Thyroid gland (tissue), 4 donors: Measurements from ENCODE around the gene PLSCR1. TPM values are rescaled to one million over a fixed set of nuclear protein-coding genes. Genes with fewer than 3 reads are reported as not detected.

Experiments
- DNase-seq, 2 donors: peaks; one replicate each; pipeline ENCODE4 v3.0.0-alpha.2; 2019
- H3K27ac ChIP-seq, 3 donors: fragments of 200-600 bp; sonication (generic); 1 replicate in 2 of 3; 2 replicates in 1 of 3; pipeline ENCODE4 v1.5.1; 2016 to 2019; ENCODE audit warnings: mild to moderate bottlenecking in 1 of 3, moderate library complexity in 1 of 3
- H3K27me3 ChIP-seq: fragments of 200-600 bp; sonication (generic); one replicate; pipeline ENCODE4 v1.5.1; 2019
- H3K36me3 ChIP-seq, 2 donors: fragments of 200-600 bp; sonication (generic); one replicate each; pipeline ENCODE4 v1.5.1; 2016 to 2019
- H3K4me1 ChIP-seq, 2 donors: fragments of 200-600 bp; sonication (generic); one replicate each; pipeline ENCODE4 v1.5.1; 2017 to 2019
- H3K4me3 ChIP-seq, 3 donors: fragments of 200-600 bp; sonication (generic); replicated peaks in 1 of 3; 1 replicate in 2 of 3; 2 replicates in 1 of 3; pipeline ENCODE4 v1.5.1; 2016; ENCODE audit warnings: mild to moderate bottlenecking in 1 of 3
- H3K9me3 ChIP-seq: fragments of 200-600 bp; sonication (generic); one replicate; pipeline ENCODE4 v1.5.1; 2017
- POLR2A ChIP-seq, 2 donors: fragments of 450-650 bp; IDR thresholded peaks; one replicate each; pipeline ENCODE4 v1.6.1; 2017; ENCODE audit warnings: antibody characterized with exemption in 2 of 2, mild to moderate bottlenecking in 2 of 2, moderate library complexity in 1 of 2
- WGBS, 2 donors: methylation state at CpG; one replicate each; pipeline ENCODE4 v1.1.5; 2017; 5-methylcytosine and 5-hydroxymethylcytosine counted together
- intact Hi-C: fragments of 100-400 bp; cut with DNase I; formaldehyde crosslinking; loops from one replicate; pipeline ENCODE4 v1.15.1; 2023
- total RNA-seq, 4 donors: library from RNA; depleted of rRNA; stranded (reverse); fragments of >200 nt; gene quantifications; one replicate each; pipeline ENCODE4 v1.2.3, GENCODE V29; 2016
- TF ChIP-seq, protein P1 (sequence below), 6 experiments: fragments of 200-600 bp in 3 of 6; fragments of 450-650 bp in 3 of 6; sonication (generic) in 3 of 6; IDR thresholded peaks; one replicate each; pipeline ENCODE4 v1.5.1; 2016 to 2019; ENCODE audit warnings: antibody characterized with exemption in 6 of 6, mild to moderate bottlenecking in 2 of 6, inconsistent platforms in 1 of 6, moderate library complexity in 1 of 6

Gene PLSCR1
- total RNA-seq, 4 donors from 2014 or later = 57.6 to 103 (median 77.3) TPM

- H3K27me3 ChIP-seq = no peaks in the 10 kb centered on the region
- intact Hi-C loops = no loop called here
- H3K4me1 ChIP-seq = no peaks in the 10 kb centered on the region
- TF ChIP-seq POLR2A (IDR thresholded peaks at IDR 0.05) = no peak
- TF ChIP-seq, protein P1, sequence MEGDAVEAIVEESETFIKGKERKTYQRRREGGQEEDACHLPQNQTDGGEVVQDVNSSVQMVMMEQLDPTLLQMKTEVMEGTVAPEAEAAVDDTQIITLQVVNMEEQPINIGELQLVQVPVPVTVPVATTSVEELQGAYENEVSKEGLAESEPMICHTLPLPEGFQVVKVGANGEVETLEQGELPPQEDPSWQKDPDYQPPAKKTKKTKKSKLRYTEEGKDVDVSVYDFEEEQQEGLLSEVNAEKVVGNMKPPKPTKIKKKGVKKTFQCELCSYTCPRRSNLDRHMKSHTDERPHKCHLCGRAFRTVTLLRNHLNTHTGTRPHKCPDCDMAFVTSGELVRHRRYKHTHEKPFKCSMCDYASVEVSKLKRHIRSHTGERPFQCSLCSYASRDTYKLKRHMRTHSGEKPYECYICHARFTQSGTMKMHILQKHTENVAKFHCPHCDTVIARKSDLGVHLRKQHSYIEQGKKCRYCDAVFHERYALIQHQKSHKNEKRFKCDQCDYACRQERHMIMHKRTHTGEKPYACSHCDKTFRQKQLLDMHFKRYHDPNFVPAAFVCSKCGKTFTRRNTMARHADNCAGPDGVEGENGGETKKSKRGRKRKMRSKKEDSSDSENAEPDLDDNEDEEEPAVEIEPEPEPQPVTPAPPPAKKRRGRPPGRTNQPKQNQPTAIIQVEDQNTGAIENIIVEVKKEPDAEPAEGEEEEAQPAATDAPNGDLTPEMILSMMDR (IDR thresholded peaks at IDR 0.05) = no peak
- H3K4me3 ChIP-seq = no peak overlapping the region
- H3K9me3 ChIP-seq = no peaks in the 10 kb centered on the region
- no peaks in the 10 kb centered on the region for H3K36me3 ChIP-seq
- WGBS, 2 donors = 90 to 94% methylated on average over 5 of the region's 5 CpGs
- no peak for DNase-seq
- H3K27ac ChIP-seq = no peak overlapping the region
Measured at GRCh38 chr3:146550743-146551510, 6.5 kb upstream of the PLSCR1 start.

- intact Hi-C loops = no loop called here
- H3K36me3 ChIP-seq = no peaks in the 10 kb centered on the region
- no peak overlapping the region for H3K27ac ChIP-seq
- no peak overlapping the region for H3K4me3 ChIP-seq
- DNase-seq = no peak
- H3K9me3 ChIP-seq = no peaks in the 10 kb centered on the region
- no peak for TF ChIP-seq POLR2A (IDR thresholded peaks at IDR 0.05)
- TF ChIP-seq, protein P1 (IDR thresholded peaks at IDR 0.05) = no peak
- H3K27me3 ChIP-seq = no peaks in the 10 kb centered on the region
- H3K4me1 ChIP-seq = no peaks in the 10 kb centered on the region
Measured at GRCh38 chr3:146550070-146550615, 5.7 kb upstream of the PLSCR1 start.

DNA sequence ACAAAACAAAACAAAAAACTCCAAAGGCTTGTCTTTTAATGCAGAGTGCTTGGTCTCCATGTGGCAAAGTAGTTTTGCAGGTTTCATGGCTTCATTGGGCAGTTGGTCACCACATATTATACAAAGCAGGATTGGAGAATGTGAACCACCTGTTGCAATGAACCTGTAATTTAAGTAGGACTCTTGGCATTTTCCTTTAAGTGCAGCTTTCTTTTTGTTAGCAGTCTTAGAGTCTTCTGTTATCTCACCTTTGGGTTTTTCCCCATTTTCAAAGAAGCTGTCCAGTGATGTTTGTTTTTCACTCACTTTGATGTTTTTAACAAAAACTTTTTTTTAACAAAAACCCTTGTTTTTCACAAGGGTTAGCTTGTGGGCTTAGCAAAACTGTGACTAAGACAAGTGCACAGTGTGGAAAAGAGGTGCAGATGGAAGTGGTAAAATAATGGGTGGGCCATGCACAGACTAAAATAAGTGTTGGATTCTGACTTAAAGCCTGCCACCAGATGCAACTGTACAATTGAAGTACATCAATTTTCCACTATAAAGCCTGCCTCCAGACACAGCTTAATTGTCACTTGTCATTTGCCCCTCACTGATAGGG is 2.9 kb upstream of the PLSCR1 start:
- intact Hi-C loops = no loop called here
- TF ChIP-seq, protein P1 (IDR thresholded peaks at IDR 0.05) = no peak
- no peak for TF ChIP-seq POLR2A (IDR thresholded peaks at IDR 0.05)

DNA sequence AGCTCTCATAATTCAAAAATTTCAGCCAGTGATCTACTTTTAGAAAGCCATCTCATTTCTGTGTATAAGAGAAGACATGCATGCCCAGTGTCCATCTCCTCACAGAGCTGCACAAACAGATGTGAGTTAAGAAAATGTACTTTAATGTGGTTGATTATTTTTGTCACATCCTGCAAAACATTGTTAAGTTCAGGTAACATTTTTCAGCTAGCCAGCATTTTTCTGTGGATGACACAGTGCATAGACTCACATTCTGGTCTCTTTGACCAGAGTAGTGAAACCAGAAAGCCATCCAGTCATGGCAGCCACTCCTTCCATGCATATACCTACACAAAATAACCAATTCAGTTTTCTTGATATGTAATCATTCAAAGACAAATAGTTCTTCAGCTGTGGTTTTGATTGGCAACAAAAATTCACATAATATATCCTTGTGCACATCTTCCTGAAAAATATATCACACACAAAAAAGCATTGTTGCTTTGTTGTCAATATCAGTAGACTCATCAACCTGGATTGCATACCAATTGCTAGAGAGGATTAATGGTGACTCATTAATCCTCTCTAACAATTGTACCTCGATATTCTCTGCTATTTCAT is 2.1 kb upstream of the PLSCR1 start:
- intact Hi-C loops = no loop called here
- TF ChIP-seq, protein P1 (IDR thresholded peaks at IDR 0.05) = no peak
- TF ChIP-seq POLR2A (IDR thresholded peaks at IDR 0.05) = no peak
- Histone ChIP-seq H3K4me1 (peaks cover 4% of the 10 kb centered on the region in 2 donors), H3K27me3 (no peaks in the 10 kb centered on the region), H3K4me3 (no peak overlapping the region), H3K36me3 (no peaks in the 10 kb centered on the region), H3K27ac (no peak overlapping the region), H3K9me3 (no peaks in the 10 kb centered on the region)
- no peak for DNase-seq
- 88 to 95% methylated on average over 1 of the region's 1 CpG for WGBS, 2 donors

More for the DNA sequence above, 2.9 kb upstream of the PLSCR1 start:
- no peaks in the 10 kb centered on the region for H3K9me3 ChIP-seq
- H3K4me1 ChIP-seq = peaks cover 0 to 1% of the 10 kb centered on the region in 2 donors
- no peak overlapping the region for H3K4me3 ChIP-seq
- H3K27me3 ChIP-seq = no peaks in the 10 kb centered on the region
- no peaks in the 10 kb centered on the region for H3K36me3 ChIP-seq
- no peak for DNase-seq
- H3K27ac ChIP-seq = no peak overlapping the region
